ENCODE data around the gene DNAJB8. TPM values are rescaled to one million over a fixed set of nuclear protein-coding genes. Genes with fewer than 3 reads are reported as not detected.

DNAJB8 gene
- total RNA-seq, 1 experiment from 2014 or later = not detected

DNA sequence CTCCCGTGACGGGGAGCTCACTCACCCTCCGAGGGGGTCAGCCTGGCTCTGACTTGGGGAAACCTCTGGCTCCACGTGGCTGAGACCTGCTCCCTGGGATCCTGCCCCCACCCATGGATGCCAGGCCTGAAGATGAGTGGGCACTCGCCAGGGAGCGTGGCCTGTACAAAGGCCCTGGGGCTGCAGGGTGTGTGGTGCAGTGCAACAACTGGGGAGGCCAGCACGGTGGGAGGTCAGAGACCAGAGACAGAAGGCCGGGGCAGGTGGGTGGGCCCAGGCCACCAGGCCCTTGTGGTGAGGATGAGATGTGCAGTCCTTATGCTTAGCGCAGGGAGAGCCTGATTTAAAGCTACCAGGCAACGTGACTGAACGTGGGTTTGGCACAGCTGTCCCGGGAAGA, 5.0 kb downstream of the DNAJB8 start:
- Histone ChIP-seq H3K27me3 (ENCODE audit: low read length) (no peaks in the 10 kb centered on the region), H3K27ac (ENCODE audit: low read length) (no peak overlapping the region), H3K4me1 (ENCODE audit: insufficient read depth, low read length) (no peaks in the 10 kb centered on the region), H3K9me2 (replicated peaks; ENCODE audit: low read length) (no peaks in the 10 kb centered on the region), H4K20me1 (ENCODE audit: low read length) (no peaks in the 10 kb centered on the region), H3K79me2 (ENCODE audit: low read length) (no peaks in the 10 kb centered on the region), H2AFZ (ENCODE audit: low read length) (no peak overlapping the region), H3K4me2 (ENCODE audit: low read length) (no peak overlapping the region), H3K36me3 (ENCODE audit: low read depth, low read length) (no peaks in the 10 kb centered on the region), H3K4me3 (ENCODE audit: low read length) (no peak overlapping the region), H3K9ac (ENCODE audit: low read length) (no peak overlapping the region), H3K9me3 (ENCODE audit: low read length) (no peaks in the 10 kb centered on the region), H3F3A (ENCODE audit: low read length, unreplicated experiment) (no peaks in the 10 kb centered on the region)
- no peak for TF ChIP-seq EZH2 (IDR thresholded peaks at IDR 0.05; ENCODE audit: low read length, unreplicated experiment)
- TF ChIP-seq, protein P1, sequence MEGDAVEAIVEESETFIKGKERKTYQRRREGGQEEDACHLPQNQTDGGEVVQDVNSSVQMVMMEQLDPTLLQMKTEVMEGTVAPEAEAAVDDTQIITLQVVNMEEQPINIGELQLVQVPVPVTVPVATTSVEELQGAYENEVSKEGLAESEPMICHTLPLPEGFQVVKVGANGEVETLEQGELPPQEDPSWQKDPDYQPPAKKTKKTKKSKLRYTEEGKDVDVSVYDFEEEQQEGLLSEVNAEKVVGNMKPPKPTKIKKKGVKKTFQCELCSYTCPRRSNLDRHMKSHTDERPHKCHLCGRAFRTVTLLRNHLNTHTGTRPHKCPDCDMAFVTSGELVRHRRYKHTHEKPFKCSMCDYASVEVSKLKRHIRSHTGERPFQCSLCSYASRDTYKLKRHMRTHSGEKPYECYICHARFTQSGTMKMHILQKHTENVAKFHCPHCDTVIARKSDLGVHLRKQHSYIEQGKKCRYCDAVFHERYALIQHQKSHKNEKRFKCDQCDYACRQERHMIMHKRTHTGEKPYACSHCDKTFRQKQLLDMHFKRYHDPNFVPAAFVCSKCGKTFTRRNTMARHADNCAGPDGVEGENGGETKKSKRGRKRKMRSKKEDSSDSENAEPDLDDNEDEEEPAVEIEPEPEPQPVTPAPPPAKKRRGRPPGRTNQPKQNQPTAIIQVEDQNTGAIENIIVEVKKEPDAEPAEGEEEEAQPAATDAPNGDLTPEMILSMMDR (conservative IDR thresholded peaks at IDR 0.05; ENCODE audit: low read depth, low read length) = no peak
- no peak for TF ChIP-seq EZH2phosphoT487 (IDR thresholded peaks at IDR 0.05; ENCODE audit: borderline replicate concordance, low read length)
- intact Hi-C loops (cut with micrococcal nuclease) = no loop called here
- BruUV-seq (replicated peaks) = no TSS peak
- POLR2A ChIA-PET (ENCODE audit: unreplicated experiment) = no interaction called here
- DNase-seq (no peak), ATAC-seq (no peak)
- CTCF ChIA-PET = interaction anchor here (0.6 kb wide), 1 partner anchor 339 kb away, joined by 3 read pairs; no protein-coding TSS in a partner anchor

GRCh38 chr3:128459461-128459820, 7.2 kb downstream of the DNAJB8 start:
- H3K79me2 ChIP-seq (ENCODE audit: low read length) = no peaks in the 10 kb centered on the region
- H3K36me3 ChIP-seq (ENCODE audit: low read depth, low read length) = no peaks in the 10 kb centered on the region
- H3K9ac ChIP-seq (ENCODE audit: low read length) = no peak overlapping the region
- H4K20me1 ChIP-seq (ENCODE audit: low read length) = no peaks in the 10 kb centered on the region
- H3K27me3 ChIP-seq (ENCODE audit: low read length) = no peaks in the 10 kb centered on the region
- H3K4me3 ChIP-seq (ENCODE audit: low read length) = no peak overlapping the region
- BruUV-seq (replicated peaks) = no TSS peak
- no peak overlapping the region for H3K27ac ChIP-seq (ENCODE audit: low read length)
- TF ChIP-seq, protein P1 (conservative IDR thresholded peaks at IDR 0.05; ENCODE audit: low read depth, low read length) = no peak
- TF ChIP-seq EZH2 (IDR thresholded peaks at IDR 0.05; ENCODE audit: low read length, unreplicated experiment) (no peak), EZH2phosphoT487 (IDR thresholded peaks at IDR 0.05; ENCODE audit: borderline replicate concordance, low read length) (no peak)
- POLR2A ChIA-PET (ENCODE audit: unreplicated experiment) = no interaction called here
- DNase-seq (no peak), ATAC-seq (no peak)
- no peaks in the 10 kb centered on the region for H3K9me2 ChIP-seq (replicated peaks; ENCODE audit: low read length)
- H3K4me2 ChIP-seq (ENCODE audit: low read length) = no peak overlapping the region
- intact Hi-C loops (cut with micrococcal nuclease) = no loop called here
- H3F3A ChIP-seq (ENCODE audit: low read length, unreplicated experiment) = no peaks in the 10 kb centered on the region
- no peaks in the 10 kb centered on the region for H3K4me1 ChIP-seq (ENCODE audit: insufficient read depth, low read length)
- no peaks in the 10 kb centered on the region for H3K9me3 ChIP-seq (ENCODE audit: low read length)
- CTCF ChIA-PET = no interaction called here
- H2AFZ ChIP-seq (ENCODE audit: low read length) = no peak overlapping the region

GRCh38 chr3:128458746-128459460, 7.8 kb downstream of the DNAJB8 start:
- no peak for ATAC-seq
- Histone ChIP-seq H3K9me3 (ENCODE audit: low read length) (no peaks in the 10 kb centered on the region), H3K9ac (ENCODE audit: low read length) (no peak overlapping the region), H3K4me2 (ENCODE audit: low read length) (no peak overlapping the region), H3F3A (ENCODE audit: low read length, unreplicated experiment) (no peaks in the 10 kb centered on the region), H3K4me1 (ENCODE audit: insufficient read depth, low read length) (no peaks in the 10 kb centered on the region), H2AFZ (ENCODE audit: low read length) (no peak overlapping the region), H3K27ac (ENCODE audit: low read length) (no peak overlapping the region), H4K20me1 (ENCODE audit: low read length) (no peaks in the 10 kb centered on the region), H3K9me2 (replicated peaks; ENCODE audit: low read length) (no peaks in the 10 kb centered on the region), H3K79me2 (ENCODE audit: low read length) (no peaks in the 10 kb centered on the region), H3K4me3 (ENCODE audit: low read length) (no peak overlapping the region), H3K36me3 (ENCODE audit: low read depth, low read length) (no peaks in the 10 kb centered on the region), H3K27me3 (ENCODE audit: low read length) (no peaks in the 10 kb centered on the region)
- POLR2A ChIA-PET (ENCODE audit: unreplicated experiment) = no interaction called here
- CTCF ChIA-PET = no interaction called here
- no peak for DNase-seq
- BruUV-seq (replicated peaks) = no TSS peak
- TF ChIP-seq EZH2 (IDR thresholded peaks at IDR 0.05; ENCODE audit: low read length, unreplicated experiment) = no peak
- TF ChIP-seq EZH2phosphoT487 (IDR thresholded peaks at IDR 0.05; ENCODE audit: borderline replicate concordance, low read length) = no peak
- TF ChIP-seq, protein P1 (conservative IDR thresholded peaks at IDR 0.05; ENCODE audit: low read depth, low read length) = no peak
- intact Hi-C loops (cut with micrococcal nuclease) = no loop called here

Data from PC-3 (cell line).